ENCODE results near the gene ZNF467. TPM values are rescaled to one million over a fixed set of nuclear protein-coding genes. Genes with fewer than 3 reads are reported as not detected.

ZNF467 gene
- total RNA-seq, 1 donor from 2014 or later, result 3.4 TPM

DNA sequence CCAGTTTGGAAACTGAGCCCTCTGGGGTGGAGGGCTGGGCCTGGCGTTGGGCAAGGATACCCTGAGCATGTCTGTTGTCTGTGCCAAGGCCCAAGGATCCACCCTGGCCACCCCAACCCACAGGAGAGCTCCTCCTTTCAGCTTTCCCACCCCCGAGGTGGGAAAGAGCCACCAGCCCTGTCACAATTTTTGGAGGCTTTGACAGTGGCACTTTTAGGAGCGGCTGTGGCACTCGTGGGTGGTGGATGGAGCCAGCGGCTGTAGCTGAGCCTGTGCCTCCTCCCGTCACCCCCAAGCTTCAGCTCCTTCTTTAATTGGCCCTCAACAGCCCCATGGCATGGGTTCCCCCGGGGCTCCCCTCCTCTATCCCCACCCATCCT, 46.6 kb upstream of the ZNF467 start:
- no peaks in the 10 kb centered on the region for H3K4me1 Mint-ChIP-seq (ENCODE audit: unreplicated experiment)
- H3K27ac Mint-ChIP-seq (ENCODE audit: unreplicated experiment), result no peak overlapping the region
- H3K4me3 Mint-ChIP-seq (ENCODE audit: unreplicated experiment), result no peak overlapping the region
- H3K27me3 Mint-ChIP-seq (ENCODE audit: unreplicated experiment), result no peaks in the 10 kb centered on the region
- H3K36me3 Mint-ChIP-seq (ENCODE audit: unreplicated experiment), result no peaks in the 10 kb centered on the region
- TF ChIP-seq, protein P1, sequence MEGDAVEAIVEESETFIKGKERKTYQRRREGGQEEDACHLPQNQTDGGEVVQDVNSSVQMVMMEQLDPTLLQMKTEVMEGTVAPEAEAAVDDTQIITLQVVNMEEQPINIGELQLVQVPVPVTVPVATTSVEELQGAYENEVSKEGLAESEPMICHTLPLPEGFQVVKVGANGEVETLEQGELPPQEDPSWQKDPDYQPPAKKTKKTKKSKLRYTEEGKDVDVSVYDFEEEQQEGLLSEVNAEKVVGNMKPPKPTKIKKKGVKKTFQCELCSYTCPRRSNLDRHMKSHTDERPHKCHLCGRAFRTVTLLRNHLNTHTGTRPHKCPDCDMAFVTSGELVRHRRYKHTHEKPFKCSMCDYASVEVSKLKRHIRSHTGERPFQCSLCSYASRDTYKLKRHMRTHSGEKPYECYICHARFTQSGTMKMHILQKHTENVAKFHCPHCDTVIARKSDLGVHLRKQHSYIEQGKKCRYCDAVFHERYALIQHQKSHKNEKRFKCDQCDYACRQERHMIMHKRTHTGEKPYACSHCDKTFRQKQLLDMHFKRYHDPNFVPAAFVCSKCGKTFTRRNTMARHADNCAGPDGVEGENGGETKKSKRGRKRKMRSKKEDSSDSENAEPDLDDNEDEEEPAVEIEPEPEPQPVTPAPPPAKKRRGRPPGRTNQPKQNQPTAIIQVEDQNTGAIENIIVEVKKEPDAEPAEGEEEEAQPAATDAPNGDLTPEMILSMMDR (IDR thresholded peaks at IDR 0.05), result no peak
- no peak for DNase-seq (ENCODE audit: extremely low spot score, unreplicated experiment)
- no peaks in the 10 kb centered on the region for H3K9me3 Mint-ChIP-seq (ENCODE audit: unreplicated experiment)

DNA sequence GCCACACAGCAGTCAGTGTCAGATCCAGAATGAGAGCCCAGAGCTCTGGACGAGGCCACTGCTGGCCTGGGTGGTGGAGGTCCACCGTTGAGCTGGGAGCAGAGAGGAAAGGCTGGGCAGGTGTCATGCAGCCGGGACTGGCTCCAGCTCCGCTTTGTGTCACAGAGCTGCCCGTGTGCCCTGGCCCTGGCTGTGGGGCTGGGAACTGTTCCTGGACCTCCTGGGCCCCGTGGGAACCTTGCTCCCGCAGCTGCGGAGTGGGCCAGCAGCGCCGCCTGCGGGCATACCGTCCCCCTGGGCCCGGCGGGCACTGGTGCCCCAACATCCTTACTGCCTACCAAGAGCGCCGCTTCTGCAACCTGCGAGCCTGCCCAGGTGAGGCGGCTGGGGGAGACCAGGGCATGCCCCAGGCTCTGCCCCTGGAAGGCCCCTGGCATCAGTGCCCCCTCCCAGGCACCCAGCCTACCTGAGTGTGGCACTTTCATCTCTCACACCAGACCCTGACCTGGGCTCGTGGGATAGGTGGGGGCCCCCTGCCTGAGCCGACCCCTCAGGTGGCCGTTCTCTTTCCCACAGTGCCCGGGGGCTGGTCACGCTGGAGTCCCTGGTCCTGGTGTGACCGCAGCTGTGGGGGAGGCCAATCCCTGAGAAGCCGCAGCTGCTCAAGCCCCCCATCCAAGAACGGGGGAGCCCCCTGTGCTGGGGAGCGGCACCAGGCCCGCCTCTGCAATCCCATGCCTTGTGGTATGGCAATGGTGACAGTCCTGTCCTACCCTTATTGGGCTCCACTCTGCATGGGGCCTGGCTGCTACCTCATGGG, 46.0 kb upstream of the ZNF467 start:
- Mint-ChIP-seq H3K27me3 (ENCODE audit: unreplicated experiment) (no peaks in the 10 kb centered on the region), H3K27ac (ENCODE audit: unreplicated experiment) (no peak overlapping the region), H3K4me1 (ENCODE audit: unreplicated experiment) (no peaks in the 10 kb centered on the region), H3K9me3 (ENCODE audit: unreplicated experiment) (no peaks in the 10 kb centered on the region), H3K36me3 (ENCODE audit: unreplicated experiment) (no peaks in the 10 kb centered on the region), H3K4me3 (ENCODE audit: unreplicated experiment) (no peak overlapping the region)
- TF ChIP-seq, protein P1 (IDR thresholded peaks at IDR 0.05), result no peak
- no peak for DNase-seq (ENCODE audit: extremely low spot score, unreplicated experiment)

DNA sequence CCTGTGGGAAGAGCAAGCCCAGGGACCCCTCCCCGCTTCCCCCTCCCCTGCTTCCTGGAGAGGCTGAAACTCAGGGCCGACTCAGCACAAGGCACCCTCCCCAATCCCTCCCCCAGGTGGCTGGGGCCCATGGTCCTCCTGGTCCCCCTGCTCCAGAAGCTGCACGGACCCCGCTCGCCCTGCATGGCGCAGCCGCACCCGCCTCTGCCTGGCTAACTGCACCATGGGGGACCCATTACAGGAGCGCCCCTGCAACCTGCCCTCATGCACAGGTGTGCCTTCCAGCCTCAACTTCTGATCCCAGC, 45.1 kb upstream of the ZNF467 start:
- TF ChIP-seq, protein P1 (IDR thresholded peaks at IDR 0.05), result no peak
- H3K9me3 Mint-ChIP-seq (ENCODE audit: unreplicated experiment), result no peaks in the 10 kb centered on the region
- no peaks in the 10 kb centered on the region for H3K36me3 Mint-ChIP-seq (ENCODE audit: unreplicated experiment)
- no peak overlapping the region for H3K27ac Mint-ChIP-seq (ENCODE audit: unreplicated experiment)
- DNase-seq (ENCODE audit: extremely low spot score, unreplicated experiment), result no peak
- H3K27me3 Mint-ChIP-seq (ENCODE audit: unreplicated experiment), result no peaks in the 10 kb centered on the region
- H3K4me1 Mint-ChIP-seq (ENCODE audit: unreplicated experiment), result no peaks in the 10 kb centered on the region
- no peak overlapping the region for H3K4me3 Mint-ChIP-seq (ENCODE audit: unreplicated experiment)

DNA sequence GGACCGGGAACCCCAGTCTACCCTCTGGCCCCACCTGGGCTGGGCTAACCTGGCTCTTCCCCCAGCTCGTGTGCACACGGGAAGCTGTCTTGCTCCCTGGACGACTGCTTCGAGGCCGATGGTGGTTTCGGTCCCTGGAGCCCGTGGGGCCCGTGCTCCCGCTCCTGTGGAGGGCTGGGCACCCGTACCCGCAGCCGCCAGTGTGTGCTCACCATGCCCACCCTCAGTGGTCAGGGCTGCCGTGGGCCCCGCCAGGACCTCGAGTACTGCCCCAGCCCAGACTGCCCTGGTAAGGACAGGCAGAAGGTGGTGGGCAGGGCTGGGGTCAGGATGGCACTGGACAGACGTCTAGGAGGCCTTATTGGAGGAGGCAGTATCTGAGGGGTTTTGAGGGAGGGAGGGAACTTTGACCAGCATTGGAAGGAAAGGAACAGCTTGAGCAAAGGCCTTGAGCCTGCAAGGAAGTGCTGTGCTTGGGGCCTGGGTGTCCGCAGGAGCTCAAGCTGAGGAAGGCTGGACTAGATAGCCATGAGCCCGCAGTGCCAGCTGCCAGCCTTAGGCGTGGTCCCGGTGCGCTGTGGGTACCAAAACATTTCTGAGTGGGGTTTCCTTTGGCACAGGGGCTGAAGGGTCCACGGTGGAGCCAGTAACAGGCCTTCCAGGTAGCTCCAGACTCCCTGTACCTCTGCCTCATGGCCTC, 44.6 kb upstream of the ZNF467 start:
- Mint-ChIP-seq H3K4me1 (ENCODE audit: unreplicated experiment) (no peaks in the 10 kb centered on the region), H3K9me3 (ENCODE audit: unreplicated experiment) (no peaks in the 10 kb centered on the region), H3K27me3 (ENCODE audit: unreplicated experiment) (no peaks in the 10 kb centered on the region), H3K27ac (ENCODE audit: unreplicated experiment) (no peak overlapping the region), H3K36me3 (ENCODE audit: unreplicated experiment) (no peaks in the 10 kb centered on the region), H3K4me3 (ENCODE audit: unreplicated experiment) (no peak overlapping the region)
- DNase-seq (ENCODE audit: extremely low spot score, unreplicated experiment), result no peak
- TF ChIP-seq, protein P1 (IDR thresholded peaks at IDR 0.05), result no peak

DNA sequence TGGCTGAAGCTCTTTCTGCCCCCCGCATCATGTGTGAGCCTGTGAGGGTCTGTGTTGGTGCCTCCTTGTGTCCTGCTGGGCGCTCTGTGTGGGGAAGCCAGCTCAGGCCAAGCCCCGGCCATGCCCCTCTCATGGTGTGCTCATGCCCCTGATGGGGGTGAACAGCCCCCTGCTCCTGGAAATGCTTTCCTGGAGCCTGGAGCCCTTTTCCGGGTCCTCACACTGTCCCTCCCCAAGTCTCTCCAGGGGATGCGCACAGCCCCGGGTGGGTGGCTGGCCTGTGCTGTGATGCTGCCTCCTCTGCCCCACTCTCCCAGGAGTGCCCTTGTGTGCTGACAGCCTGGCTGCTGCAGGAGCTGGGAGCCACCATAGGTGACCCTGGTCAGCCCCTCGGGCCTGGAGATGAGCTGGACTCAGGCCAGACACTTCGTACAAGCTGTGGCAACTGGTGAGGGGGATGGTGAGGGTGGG, 43.9 kb upstream of the ZNF467 start:
- H3K27ac Mint-ChIP-seq (ENCODE audit: unreplicated experiment), result no peak overlapping the region
- H3K27me3 Mint-ChIP-seq (ENCODE audit: unreplicated experiment), result no peaks in the 10 kb centered on the region
- no peaks in the 10 kb centered on the region for H3K36me3 Mint-ChIP-seq (ENCODE audit: unreplicated experiment)
- TF ChIP-seq, protein P1 (IDR thresholded peaks at IDR 0.05), result no peak
- H3K4me1 Mint-ChIP-seq (ENCODE audit: unreplicated experiment), result no peaks in the 10 kb centered on the region
- DNase-seq (ENCODE audit: extremely low spot score, unreplicated experiment), result no peak
- no peak overlapping the region for H3K4me3 Mint-ChIP-seq (ENCODE audit: unreplicated experiment)
- no peaks in the 10 kb centered on the region for H3K9me3 Mint-ChIP-seq (ENCODE audit: unreplicated experiment)
